Cerebellar cortex (tissue), 1 donor: ENCODE measurements around the gene RACGAP1.

Source experiments
- DNase-seq: peaks from one replicate; pipeline ENCODE4 v3.0.0-alpha.2; 2015; ENCODE audit warnings: low spot score

The RACGAP1 gene

DNA sequence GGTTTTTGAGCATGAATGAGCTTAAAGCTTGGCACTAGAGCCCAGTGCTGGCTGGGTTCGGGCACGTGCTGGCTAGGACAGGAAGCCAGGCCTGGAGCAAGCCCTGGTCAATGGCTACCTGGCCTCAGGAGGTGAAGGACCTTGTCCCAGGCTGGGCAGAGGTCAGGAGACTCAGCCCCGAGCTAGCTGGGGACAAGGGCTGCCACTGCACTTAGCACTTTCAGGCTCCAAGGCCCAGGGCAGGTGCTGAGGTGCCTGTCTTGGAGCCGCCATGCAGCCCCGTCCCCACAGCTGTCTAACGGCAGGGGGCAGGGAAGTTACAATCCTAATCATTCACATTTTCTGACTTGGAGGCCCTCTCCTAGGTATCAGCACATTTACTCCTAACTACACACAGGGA, 56.8 kb downstream of the RACGAP1 start:
- DNase-seq, result no peak

DNA sequence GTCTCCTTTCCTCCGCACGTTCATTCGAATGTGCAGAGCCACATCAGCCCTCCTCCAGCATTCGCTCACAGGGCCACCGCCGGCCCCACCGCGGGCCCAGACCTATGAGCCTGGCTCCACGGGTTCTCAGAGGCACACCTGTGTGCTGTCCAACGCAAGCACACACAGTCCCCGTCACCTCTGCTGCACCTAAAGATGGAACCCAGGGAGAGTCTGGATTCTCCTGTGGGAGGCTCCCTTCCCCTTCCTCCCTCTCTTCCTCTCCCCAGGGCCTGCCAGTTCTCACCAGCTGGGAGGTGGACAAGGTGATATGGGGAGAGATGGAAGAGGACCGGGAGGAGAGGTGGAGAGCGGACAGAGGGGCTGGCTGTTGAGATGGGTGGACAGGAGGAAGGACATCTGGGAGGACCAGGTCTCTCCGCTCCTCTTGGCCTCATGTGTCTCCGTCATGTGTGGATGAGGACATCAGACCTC, 57.5 kb downstream of the RACGAP1 start:
- DNase-seq, result no peak

DNA sequence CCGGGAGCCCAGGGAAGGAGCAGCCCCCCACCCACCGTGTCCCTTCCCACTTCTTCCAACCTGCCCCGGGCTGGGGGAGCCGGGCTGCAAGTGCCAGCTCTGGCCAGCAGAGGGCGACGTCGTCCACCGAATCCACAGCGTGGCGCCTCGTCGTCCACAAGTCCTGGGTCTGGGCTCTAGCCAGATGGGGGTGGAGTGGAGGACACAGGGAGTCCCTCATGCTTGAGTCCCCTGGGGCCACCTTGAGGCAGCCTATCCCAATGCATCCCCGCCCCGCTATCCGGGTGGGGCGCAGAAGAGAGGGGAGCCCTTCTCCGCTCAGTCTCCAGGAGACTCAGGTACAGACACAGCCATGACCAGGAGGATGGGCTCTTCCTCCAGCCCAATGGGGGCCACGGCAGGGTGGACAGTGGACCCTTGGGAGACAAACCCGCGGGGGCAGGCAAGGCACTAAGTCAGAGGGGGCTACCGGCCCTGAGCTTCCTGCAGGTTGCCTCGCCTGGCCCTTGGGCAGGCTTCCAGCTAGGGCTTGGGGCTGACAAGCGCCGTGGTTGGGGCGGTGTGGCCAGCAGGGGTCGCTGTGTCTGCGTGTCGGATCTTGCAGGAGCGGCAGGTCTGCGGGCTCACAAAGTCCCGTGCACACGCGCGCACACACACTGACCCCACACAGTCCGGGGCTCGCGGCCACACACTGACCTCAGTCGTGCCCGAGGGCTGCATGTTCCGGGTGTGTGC, 58.1 kb downstream of the RACGAP1 start:
- DNase-seq, result peak; percentile 82

DNA sequence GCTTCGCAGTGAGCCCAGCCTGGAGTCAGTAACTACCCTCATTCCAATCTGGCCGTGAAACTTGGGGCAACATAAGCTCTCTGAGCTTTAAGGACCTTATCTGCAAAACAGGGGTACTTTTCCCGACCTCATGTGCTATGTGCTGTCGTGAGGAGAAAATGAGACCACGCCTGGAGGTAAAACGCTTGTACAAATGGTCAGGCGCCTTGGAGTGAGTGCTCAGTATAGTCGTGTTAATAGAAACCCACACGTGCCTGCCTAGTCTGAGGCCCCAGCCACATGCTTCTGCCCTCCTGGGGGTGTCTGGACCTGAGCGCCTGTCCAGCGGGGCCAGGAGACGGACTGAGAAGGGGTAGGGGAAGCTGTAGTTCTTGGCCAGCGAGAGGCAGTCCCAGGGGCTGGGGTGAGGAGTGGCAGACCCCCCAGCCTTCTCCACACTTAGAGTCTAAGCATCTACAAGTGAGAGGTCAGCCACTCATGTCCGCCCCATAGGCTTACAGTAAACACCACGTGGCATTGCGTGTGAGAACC, 58.7 kb downstream of the RACGAP1 start:
- DNase-seq, result no peak

DNA sequence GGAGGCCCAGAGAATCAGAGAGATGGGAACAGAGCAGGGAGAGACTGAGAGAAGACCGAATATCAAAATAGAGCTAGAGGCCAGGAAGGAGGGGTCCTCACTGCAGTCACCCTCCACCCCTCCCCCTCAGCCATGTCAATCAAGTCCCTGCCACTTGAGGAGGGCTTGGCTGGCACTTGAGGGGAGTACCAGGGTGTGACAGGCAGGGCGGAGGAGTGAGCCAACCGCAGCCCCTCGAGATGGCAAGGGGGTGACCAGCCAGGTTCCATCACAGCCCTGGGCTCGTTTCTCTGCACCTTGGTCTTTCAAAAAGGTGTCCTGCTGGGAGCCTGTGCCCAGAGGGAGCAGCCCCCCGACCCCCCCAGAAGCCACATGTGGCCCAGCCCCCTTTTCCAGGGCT, 59.5 kb downstream of the RACGAP1 start:
- no peak for DNase-seq

GRCh38 chr12:49964849-49965624, 60.3 kb downstream of the RACGAP1 start:
- DNase-seq, result no peak

DNA sequence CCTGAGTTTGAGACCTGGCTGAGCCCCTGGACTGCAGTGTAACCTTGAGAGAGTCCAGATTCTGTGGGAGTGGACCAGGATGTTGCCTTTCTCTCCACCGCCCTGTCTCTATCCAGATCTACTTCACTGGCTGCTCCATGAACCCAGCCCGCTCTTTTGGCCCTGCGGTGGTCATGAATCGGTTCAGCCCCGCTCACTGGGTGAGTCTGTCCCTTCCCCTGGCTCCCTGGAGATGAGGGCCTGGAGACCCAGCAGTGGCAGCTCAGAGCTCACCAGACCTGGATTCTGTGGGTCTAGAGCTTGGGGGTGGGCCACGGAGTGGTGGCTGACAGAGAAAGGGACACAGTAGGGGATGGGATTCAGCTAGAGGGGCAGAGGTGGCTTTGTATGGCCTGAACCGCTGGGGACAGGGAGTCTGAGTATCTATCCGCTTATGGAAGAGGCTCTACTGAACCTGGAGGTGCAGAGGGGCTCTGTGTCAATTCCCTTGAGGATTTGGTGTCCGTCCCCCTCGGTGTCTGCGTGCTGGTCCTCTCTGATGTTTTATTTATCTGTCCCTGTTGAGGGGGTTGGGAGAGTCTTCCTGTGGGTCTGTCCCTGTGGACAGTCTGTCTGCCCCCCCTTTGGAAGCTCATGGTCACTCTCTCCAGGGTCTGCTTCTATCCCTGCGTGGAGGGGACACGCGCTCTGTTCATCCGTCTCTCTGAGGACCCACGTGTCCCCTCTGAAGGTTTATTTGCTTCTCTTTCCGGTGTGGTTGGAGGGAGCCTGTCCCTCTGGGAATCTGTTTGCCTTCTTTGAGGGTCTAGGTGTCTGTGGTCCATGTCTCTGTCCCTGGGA, 61.1 kb downstream of the RACGAP1 start:
- no peak for DNase-seq

DNA sequence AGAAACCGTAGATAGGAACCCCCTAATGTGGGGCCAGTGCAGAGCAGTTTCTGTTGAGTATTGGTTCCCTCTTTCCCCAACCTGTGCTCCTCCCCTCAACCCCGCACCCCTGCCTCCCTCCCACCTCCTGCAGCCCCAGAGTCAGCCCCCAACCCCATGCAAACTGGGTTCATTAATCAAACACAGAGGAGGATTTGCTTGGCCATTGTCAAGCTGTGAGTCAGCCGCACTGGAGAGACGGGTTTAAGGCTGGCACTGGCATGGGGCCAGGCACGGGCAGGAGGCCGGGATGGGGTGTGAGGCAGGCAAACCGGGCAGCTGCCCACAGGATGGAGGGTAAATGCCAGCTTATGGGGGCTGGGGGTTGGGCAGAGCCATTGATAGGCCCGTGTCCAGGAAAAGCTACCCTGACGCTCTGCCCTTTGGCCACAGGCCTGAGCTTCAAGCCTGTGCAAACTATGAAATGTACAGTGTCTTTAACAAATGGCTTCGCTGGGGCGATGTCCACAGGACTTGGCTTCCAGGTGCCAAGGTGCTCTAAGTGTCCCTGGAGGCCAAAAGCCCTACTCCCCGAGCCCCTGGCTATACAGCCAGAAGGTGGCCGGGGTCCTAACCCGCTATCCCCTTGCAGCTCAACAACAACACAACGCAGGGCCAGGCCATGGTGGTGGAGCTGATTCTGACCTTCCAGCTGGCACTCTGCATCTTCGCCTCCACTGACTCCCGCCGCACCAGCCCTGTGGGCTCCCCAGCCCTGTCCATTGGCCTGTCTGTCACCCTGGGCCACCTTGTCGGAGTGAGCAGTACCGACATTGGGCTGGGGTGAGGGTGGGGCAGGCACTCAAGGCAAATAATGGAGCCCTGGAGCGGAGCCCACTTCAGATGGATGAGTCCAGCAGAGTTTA, 62.2 kb downstream of the RACGAP1 start:
- DNase-seq, result no peak

- DNase-seq, result no peak
Observed at GRCh38 chr12:49961993-49962764, 63.1 kb downstream of the RACGAP1 start.

DNA sequence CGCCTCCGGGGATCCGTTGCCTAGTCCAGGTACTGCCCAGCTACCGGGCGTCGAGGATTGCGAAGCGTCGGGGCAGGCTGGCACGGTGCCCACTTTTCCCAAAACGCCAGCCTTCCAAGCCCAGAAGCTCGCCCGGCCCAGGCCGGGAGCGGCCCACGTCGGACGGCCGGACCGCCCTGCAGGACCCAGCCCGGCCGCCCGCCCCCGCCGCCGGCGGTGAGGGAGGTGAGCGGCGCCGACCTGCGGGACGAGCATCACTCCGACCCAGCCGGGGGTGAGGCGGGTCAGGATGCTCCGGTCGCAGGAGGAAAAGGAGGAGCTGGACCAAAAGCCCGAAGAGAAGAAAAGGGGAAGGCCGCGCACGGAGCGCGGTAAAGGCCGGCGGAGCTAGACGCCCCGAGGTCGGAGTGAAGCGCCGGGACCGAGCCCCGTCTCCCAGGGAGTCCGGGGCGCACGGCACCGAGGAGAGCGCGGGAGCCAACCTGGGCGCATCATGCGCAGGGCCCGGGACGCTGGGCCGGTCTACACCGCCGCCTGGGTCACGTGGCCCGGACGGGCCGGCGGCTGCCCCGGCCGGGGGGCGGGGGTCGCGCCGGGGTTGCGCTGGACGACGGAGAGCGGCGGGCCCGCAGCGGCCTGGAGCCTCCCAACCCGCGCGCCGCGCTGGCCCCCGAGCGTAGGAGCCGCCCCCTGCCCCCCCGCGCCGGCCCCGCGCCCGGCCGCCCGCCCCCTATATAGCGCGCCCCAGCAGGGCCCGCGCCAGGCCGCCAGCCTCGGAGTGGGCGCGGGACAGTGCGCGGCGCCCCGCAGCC, 64.0 kb downstream of the RACGAP1 start, which contains the start of gene AQP5:
Gene AQP5 (plus strand): TSS at position 762 of the 812 bp plus-strand sequence. CDS start 146 bp downstream, outside the sequence.
- no peak for DNase-seq

- DNase-seq, result no peak
Observed at GRCh38 chr12:49960474-49961110, 64.7 kb downstream of the RACGAP1 start.

DNA sequence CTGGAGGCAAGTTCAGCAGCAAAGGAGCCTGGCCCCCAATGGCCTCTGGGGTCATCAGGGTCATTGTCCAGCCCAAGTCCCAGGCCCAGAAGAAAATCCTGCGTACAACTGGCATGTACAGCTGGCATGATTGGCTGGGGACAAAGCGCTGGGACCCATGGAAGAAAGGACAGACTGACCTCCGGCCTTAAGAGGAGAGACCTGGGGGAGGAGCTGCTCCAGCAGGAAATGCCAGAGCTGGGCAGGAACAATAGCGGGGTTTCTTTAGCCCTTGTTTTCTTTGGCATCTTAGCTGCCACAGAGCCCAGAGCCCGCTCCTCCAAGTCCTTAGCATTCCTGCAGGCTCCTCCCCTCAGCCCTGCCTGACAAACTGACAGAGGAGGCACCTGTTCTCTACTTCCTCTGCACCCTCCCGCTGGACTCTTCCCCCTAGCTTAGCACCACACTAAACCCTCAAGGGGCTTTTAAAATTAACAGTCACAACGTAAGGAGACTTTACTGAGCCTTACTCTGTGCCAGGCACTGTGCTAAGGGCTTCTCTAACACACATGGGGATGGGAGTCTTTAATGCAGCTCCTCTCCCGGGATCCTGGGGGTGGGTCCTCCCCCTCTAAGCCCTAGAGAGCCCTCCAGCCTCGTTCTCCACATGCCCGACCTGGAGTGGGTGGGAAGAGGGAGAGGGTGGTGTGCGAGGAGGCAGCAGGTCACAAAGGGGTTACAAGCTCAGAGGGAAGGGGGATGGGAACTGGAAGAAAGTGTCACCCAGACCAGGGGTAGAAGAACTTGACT, 65.4 kb downstream of the RACGAP1 start:
- DNase-seq, result no peak

- DNase-seq, result no peak
Observed at GRCh38 chr12:49957570-49957967, 67.7 kb downstream of the RACGAP1 start.

DNA sequence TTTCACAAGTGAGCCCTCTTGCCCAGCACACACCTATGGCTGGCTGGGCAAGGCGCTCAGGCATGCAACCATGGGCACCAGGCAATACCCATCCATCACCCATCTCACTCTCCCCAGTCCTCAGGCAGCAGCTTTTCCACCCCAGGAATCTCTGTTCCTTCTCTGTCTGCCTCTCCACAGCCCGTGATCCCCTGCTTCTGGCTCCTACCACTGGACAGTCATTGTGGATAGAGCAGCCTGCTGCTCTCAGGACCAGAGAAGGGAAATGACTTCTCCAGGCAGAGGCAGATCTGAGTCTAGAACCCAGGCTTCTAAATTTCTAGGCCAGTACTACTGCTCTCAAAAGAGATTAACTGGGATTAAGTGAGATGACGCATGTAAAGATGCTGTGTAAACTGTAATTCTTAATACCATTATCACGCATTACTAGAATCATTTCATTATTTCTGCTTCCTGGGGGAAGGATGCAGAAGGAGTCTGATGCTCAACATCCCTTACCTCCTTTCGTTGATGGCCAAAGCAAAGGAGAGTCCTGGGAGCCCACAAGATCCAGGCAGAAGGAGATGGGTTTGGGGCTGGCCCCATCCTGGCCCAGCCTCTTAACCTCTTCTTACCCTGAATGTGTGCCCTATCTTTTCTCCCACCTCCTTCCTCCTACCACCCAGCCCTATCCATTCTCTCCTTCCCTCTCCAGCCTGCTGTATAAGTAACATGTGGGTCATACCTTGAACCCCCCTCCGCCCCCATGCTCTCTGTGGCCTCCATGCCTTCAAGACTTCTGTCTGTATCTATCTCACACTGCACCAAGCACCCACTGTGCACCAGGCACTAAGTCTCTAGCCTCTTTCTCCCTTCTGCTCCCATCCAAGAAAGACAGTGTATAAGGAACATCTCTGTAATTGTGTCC, 68.4 kb downstream of the RACGAP1 start:
- no peak for DNase-seq

DNA sequence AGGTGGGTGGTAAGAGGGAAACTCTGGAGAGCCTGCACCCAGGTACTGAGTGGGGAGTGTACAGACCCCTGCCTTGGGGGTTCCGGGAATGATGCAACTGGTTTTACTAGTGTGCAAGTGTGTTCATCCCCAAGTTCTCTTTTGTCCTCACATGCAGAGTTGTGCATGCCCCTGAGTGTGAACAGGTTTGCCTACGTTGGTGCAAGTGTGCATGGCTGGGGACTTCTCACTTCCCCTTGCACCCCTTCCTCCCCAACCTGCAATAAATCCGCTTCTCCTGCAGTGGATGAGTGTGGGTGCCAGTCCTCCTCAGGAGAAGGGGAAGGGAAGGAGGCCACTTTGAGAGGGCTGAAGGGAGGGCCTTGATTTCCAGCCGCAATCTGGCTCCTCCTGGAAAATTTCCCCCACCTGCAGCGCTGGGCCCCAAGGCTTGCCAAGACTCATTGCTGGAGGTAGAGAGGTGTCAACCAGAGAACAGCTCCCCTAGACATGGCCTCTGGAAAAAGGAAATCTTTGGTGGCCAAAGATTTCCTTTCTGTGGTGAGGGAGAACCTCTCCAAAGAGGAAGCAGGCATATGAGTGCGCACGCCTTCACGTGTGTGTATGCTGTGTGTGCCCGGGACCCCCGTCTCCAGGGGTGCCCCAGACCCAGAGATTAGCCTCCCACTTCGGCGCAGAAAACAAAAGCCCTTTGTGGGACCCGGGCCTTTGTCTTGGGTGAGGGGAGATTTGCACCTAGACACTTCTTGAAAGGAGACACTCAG, 69.2 kb downstream of the RACGAP1 start:
- DNase-seq, result no peak
